HepG2 (cell line): ENCODE measurements around the gene ADAMTS2. TPM values are rescaled to one million over a fixed set of nuclear protein-coding genes. Genes with fewer than 3 reads are reported as not detected.

Source experiments
- ATAC-seq: fragments of 200-7000 bp; cut with Tn5 transposase; 3 replicates; pipeline ENCODE4 v1.9.1; 2020; ENCODE audit warnings: mild to moderate bottlenecking, moderate library complexity
- BruUV-seq: library from RNA; stranded (reverse); fragments of 400-500 nt; replicated peaks from 2 replicates; lab custom pipeline; 2021; lab: Mats Ljungman, UMichigan
- CTCF ChIA-PET: fragments of 300-600 bp; formaldehyde crosslinking; extraction: SDS; loops from one replicate; lab custom pipeline; 2021; ENCODE audit warnings: low total read pairs, inconsistent platforms, low intra/inter-chr PET ratio; lab: Yijun Ruan, JAX
- POLR2A ChIA-PET: fragments of 350-600 bp; sonication (Branson Sonifier 250); formaldehyde crosslinking; loops from one replicate; lab custom pipeline; 2020; ENCODE audit warnings: antibody characterized with exemption, inconsistent platforms; lab: Yijun Ruan, JAX
- DNase-seq: peaks from one replicate; pipeline ENCODE4 v3.0.0-alpha.2; 2015; ENCODE audit warnings: low spot score
- FAIRE-seq: peaks from 3 replicates; lab custom pipeline; 2011; peaks lifted over from hg19 to GRCh38; lab: Jason Lieb, UNC
- H2AFZ ChIP-seq: one replicate; pipeline ENCODE4 v1.6.1; 2011; ENCODE audit warnings: low read length, inconsistent platforms
- H3K27ac ChIP-seq: fragments of 300-600 bp; 3 replicates; pipeline ENCODE4 v1.8.0; 2011; ENCODE audit warnings: mixed run types, mild to moderate bottlenecking, mixed read lengths, low read length, inconsistent platforms; ENCODE audit not compliant: insufficient read depth; ENCODE audit errors: extremely low read length
- H3K27me3 ChIP-seq, 2 experiments: fragments of 200-600 bp in 1 of 2; 2 replicates in 1 of 2; 3 replicates in 1 of 2; pipeline versions ENCODE4 v1.6.0 to v1.8.0; 2011; ENCODE audit warnings: low read length in 2 of 2, mild to moderate bottlenecking in 2 of 2, moderate library complexity in 2 of 2, inconsistent platforms in 1 of 2; ENCODE audit not compliant: insufficient read depth in 2 of 2, control insufficient read depth in 1 of 2
- H3K36me3 ChIP-seq, 2 experiments: fragments of 200-600 bp in 1 of 2; replicated peaks in 1 of 2; 2 replicates in 1 of 2; 3 replicates in 1 of 2; pipeline versions ENCODE4 v1.5.1 to v1.8.0; 2011; ENCODE audit warnings: low read length in 2 of 2, inconsistent platforms in 1 of 2; ENCODE audit not compliant: insufficient read depth in 2 of 2, control insufficient read depth in 1 of 2
- H3K4me1 ChIP-seq: 2 replicates; pipeline ENCODE4 v1.5.1; 2012; ENCODE audit warnings: low read length, inconsistent platforms; ENCODE audit not compliant: insufficient read depth
- H3K4me2 ChIP-seq: 2 replicates; pipeline ENCODE4 v1.6.0; 2011; ENCODE audit warnings: low read depth, low read length, inconsistent platforms
- H3K4me3 ChIP-seq, 3 experiments: fragments of 200-600 bp in 1 of 3; sonication (generic), shearing (Covaris generic) in 1 of 3; replicated peaks in 1 of 3; 2 replicates each; pipeline ENCODE4 v1.5.1; 2011 to 2016; ENCODE audit warnings: low read length in 3 of 3, inconsistent platforms in 2 of 3, low read depth in 2 of 3, mild to moderate bottlenecking in 2 of 3, control low read depth in 1 of 3, mixed read lengths in 1 of 3; ENCODE audit not compliant: insufficient read depth in 1 of 3
- H3K79me2 ChIP-seq: one replicate; pipeline ENCODE4 v1.6.1; 2011; ENCODE audit warnings: low read length, inconsistent platforms; ENCODE audit not compliant: insufficient read depth
- H3K9ac ChIP-seq: 2 replicates; pipeline ENCODE4 v1.6.0; 2011; ENCODE audit warnings: mild to moderate bottlenecking, low read depth, low read length, inconsistent platforms; ENCODE audit not compliant: insufficient read depth
- H3K9me3 ChIP-seq: 2 replicates; pipeline ENCODE4 v1.5.1; 2012; ENCODE audit warnings: mild to moderate bottlenecking, low read length
- H4K20me1 ChIP-seq: 2 replicates; pipeline ENCODE4 v1.6.0; 2011; ENCODE audit warnings: inconsistent platforms, mild to moderate bottlenecking, low read length, moderate library complexity; ENCODE audit not compliant: insufficient read depth
- GABPA ChIP-seq, 2 experiments: IDR thresholded peaks; 2 replicates each; pipeline ENCODE4 v1.6.1; 2011 to 2016; ENCODE audit warnings: low read depth in 2 of 2, low read length in 1 of 2, missing biosample characterization in 1 of 2, missing genetic modification characterization in 1 of 2
- HES4 ChIP-seq: sonication (generic); formaldehyde crosslinking; IDR thresholded peaks from 2 replicates; pipeline ENCODE4 v1.9.0; 2021; ENCODE audit warnings: mild to moderate bottlenecking, missing genetic modification reagents, borderline replicate concordance
- IKZF1 ChIP-seq: fragments of 450-650 bp; IDR thresholded peaks from 2 replicates; pipeline ENCODE4 v1.7.1; 2016
- KDM5A ChIP-seq: fragments of 200-600 bp; sonication (generic); IDR thresholded peaks from 2 replicates; pipeline ENCODE4 v1.7.0; 2018; ENCODE audit warnings: antibody characterized with exemption, mild to moderate bottlenecking, low read length, borderline replicate concordance
- NFE2L2 ChIP-seq: fragments of 150-350 bp; IDR thresholded peaks from 2 replicates; pipeline ENCODE4 v1.6.1; 2014; ENCODE audit warnings: low read length
- ZNF543 ChIP-seq: sonication (generic); formaldehyde crosslinking; IDR thresholded peaks from 2 replicates; pipeline ENCODE4 v1.4.0; 2020; ENCODE audit warnings: mild to moderate bottlenecking, missing genetic modification reagents
- WGBS: methylation state at CpG from one replicate; pipeline ENCODE4 v1.1.6; 2017; ENCODE audit warnings: low lambda C conversion rate; 5-methylcytosine and 5-hydroxymethylcytosine counted together
- in situ Hi-C: cut with HindIII; loops from 2 replicates; pipeline ENCODE4 v1.10.0; 2017; ENCODE audit warnings: low pct_unique_long_range_greater_than_20kb; ENCODE audit not compliant: extremely low pct_ligation_motif_present
- intact Hi-C: fragments of 100-400 bp; cut with micrococcal nuclease; formaldehyde crosslinking; loops from one replicate; pipeline ENCODE4 v1.10.0; 2022; ENCODE audit not compliant: unreplicated experiment
- polyA plus RNA-seq, 8 experiments: library from polyadenylated mRNA; depleted of rRNA in 3 of 8; stranded (reverse) in 7 of 8; unstranded in 1 of 8; fragments of >200 nt; fragmentation: Illumina TruSeq in 4 of 8; extraction: Trizol in 4 of 8; gene quantifications; 2 replicates each; pipeline versions ENCODE4 v1.2.1 to v1.2.3, GENCODE V29; 2011 to 2016; ENCODE audit warnings: low read depth in 4 of 8, missing spikeins in 1 of 8, mixed read lengths in 1 of 8; ENCODE audit not compliant: insufficient read depth in 1 of 8
- total RNA-seq, 5 experiments: library from RNA; depleted of rRNA; stranded (reverse); fragments of >200 nt; fragmentation: Illumina TruSeq; extraction: Trizol; gene quantifications; 2 replicates each; pipeline ENCODE4 v1.2.3, GENCODE V29; 2016; ENCODE audit warnings: low read depth in 1 of 5
- TF ChIP-seq, protein P1 (sequence below): sonication (generic); formaldehyde crosslinking; IDR thresholded peaks from 2 replicates; pipeline ENCODE4 v1.4.0; 2020; ENCODE audit warnings: missing genetic modification reagents
- TF ChIP-seq, protein P2 (sequence below): sonication (generic); formaldehyde crosslinking; IDR thresholded peaks from 2 replicates; pipeline ENCODE4 v1.8.1; 2022; ENCODE audit warnings: mild to moderate bottlenecking, missing genetic modification reagents

Gene ADAMTS2
- total and polyA plus RNA-seq, 2 of the 13 experiments (the other 11 are each of a cell fraction or from before 2014, with no cell fraction given), result 0.24 to 3.5 TPM

DNA sequence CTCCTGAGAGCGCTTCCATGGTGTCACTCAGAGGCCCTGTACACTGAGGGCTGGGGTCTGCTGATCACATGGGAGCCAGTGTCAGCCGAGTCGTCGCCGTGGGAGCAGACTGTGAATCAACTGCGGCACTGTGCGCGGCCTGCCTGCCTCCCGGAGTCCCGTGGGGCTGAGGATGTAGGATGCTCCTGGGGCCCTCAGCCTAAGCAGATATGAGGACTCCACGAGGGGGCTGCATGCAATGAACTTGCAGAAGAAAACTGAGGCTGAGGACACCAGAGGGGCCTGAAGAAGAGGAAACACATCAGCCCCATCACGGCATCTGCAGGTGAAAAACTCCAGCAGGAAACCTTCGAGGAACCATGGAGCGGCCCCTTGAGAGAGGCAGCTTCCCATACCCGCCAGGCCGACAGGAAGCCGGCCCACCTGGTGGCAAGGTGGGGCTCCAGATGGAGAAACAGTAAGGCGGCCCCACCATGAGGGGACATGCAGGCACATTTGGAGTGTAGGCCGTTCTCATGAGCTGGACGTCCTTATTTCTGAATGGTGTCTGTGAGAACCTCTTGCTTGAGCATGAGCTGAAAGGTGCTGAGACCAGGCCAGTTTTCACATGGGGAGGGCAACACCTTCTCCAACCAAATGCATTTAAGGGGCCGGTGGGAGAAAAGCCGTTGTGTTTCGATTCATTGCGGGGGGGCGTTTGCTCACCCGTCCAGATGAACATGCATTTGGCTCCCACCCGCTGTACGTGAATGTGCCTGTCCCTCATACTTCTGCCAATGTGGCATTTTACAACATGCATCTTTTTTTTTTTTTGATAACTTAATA is 35.2 kb upstream of the ADAMTS2 start:
- ATAC-seq (no peak), FAIRE-seq (no peak), DNase-seq (no peak)
- POLR2A ChIA-PET, result no interaction called here
- H3K4me3 ChIP-seq, result no peak overlapping the region
- intact Hi-C loops, result loop anchor here (1.0 kb wide), 1 partner anchor 11 kb away; no protein-coding TSS in a partner anchor
- H4K20me1 ChIP-seq, result no peaks in the 10 kb centered on the region
- H3K4me2 ChIP-seq, result no peak overlapping the region
- no peak overlapping the region for H3K9ac ChIP-seq
- no peaks in the 10 kb centered on the region for H3K36me3 ChIP-seq
- no peaks in the 10 kb centered on the region for H3K79me2 ChIP-seq
- no peaks in the 10 kb centered on the region for H3K4me1 ChIP-seq
- in situ Hi-C loops, result no loop called here
- H3K27ac ChIP-seq, result no peak overlapping the region
- CTCF ChIA-PET, result no interaction called here
- no peak for TF ChIP-seq KDM5A
- TF ChIP-seq, protein P1, sequence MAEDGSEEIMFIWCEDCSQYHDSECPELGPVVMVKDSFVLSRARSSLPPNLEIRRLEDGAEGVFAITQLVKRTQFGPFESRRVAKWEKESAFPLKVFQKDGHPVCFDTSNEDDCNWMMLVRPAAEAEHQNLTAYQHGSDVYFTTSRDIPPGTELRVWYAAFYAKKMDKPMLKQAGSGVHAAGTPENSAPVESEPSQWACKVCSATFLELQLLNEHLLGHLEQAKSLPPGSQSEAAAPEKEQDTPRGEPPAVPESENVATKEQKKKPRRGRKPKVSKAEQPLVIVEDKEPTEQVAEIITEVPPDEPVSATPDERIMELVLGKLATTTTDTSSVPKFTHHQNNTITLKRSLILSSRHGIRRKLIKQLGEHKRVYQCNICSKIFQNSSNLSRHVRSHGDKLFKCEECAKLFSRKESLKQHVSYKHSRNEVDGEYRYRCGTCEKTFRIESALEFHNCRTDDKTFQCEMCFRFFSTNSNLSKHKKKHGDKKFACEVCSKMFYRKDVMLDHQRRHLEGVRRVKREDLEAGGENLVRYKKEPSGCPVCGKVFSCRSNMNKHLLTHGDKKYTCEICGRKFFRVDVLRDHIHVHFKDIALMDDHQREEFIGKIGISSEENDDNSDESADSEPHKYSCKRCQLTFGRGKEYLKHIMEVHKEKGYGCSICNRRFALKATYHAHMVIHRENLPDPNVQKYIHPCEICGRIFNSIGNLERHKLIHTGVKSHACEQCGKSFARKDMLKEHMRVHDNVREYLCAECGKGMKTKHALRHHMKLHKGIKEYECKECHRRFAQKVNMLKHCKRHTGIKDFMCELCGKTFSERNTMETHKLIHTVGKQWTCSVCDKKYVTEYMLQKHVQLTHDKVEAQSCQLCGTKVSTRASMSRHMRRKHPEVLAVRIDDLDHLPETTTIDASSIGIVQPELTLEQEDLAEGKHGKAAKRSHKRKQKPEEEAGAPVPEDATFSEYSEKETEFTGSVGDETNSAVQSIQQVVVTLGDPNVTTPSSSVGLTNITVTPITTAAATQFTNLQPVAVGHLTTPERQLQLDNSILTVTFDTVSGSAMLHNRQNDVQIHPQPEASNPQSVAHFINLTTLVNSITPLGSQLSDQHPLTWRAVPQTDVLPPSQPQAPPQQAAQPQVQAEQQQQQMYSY (CRISPR knock-in tag), result no peak
- TF ChIP-seq HES4 (CRISPR knock-in tag), result no peak
- no peak for TF ChIP-seq GABPA (IDR thresholded peaks at IDR 0.05; ENCODE audit: low read depth, low read length)
- no peak for TF ChIP-seq GABPA (CRISPR knock-in tag; IDR thresholded peaks at IDR 0.05; ENCODE audit: low read depth)
- TF ChIP-seq NFE2L2, result no peak
- TF ChIP-seq, protein P2, sequence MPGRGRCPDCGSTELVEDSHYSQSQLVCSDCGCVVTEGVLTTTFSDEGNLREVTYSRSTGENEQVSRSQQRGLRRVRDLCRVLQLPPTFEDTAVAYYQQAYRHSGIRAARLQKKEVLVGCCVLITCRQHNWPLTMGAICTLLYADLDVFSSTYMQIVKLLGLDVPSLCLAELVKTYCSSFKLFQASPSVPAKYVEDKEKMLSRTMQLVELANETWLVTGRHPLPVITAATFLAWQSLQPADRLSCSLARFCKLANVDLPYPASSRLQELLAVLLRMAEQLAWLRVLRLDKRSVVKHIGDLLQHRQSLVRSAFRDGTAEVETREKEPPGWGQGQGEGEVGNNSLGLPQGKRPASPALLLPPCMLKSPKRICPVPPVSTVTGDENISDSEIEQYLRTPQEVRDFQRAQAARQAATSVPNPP, result no peak
- no peak for TF ChIP-seq IKZF1
- TF ChIP-seq ZNF543 (CRISPR knock-in tag), result no peak
- BruUV-seq, result no TSS peak
- 47% methylated on average over 21 of the region's 28 CpGs for whole genome bisulfite sequencing
- H2AFZ ChIP-seq, result no peak overlapping the region
- H3K9me3 ChIP-seq, result no peaks in the 10 kb centered on the region
- H3K27me3 ChIP-seq, result peaks cover 3 to 32% of the 10 kb centered on the region in 2 experiments; a peak in 4 of 5 replicates
